T-cell (primary cell): Measurements from ENCODE around the gene STK16. TPM values are rescaled to one million over a fixed set of nuclear protein-coding genes. Genes with fewer than 3 reads are reported as not detected.

Experiments
- ATAC-seq, 4 experiments: fragments of 200-7000 bp in 3 of 4; fragments of 150-1000 bp in 1 of 4; cut with Tn5 transposase; replicated peaks in 1 of 4; 1 replicate in 3 of 4; 2 replicates in 1 of 4; pipeline ENCODE4 v1.10.0; 2021; ENCODE audit warnings: moderate library complexity in 3 of 4, mild to moderate bottlenecking in 2 of 4, moderate number of reproducible peaks in 1 of 4
- CTCF ChIA-PET, 2 donors: fragments of 300-600 bp; sonication (Branson Sonifier 250); formaldehyde crosslinking; loops; one replicate each; lab custom pipeline; 2022; ENCODE audit warnings: antibody characterized with exemption in 2 of 2; lab: Charles Lee
- POLR2A ChIA-PET, 2 donors: fragments of 300-600 bp; sonication (Branson Sonifier 250); formaldehyde crosslinking; loops; one replicate each; lab custom pipeline; 2022; ENCODE audit warnings: antibody characterized with exemption in 2 of 2; lab: Charles Lee
- DNase-seq, 35 experiments: peaks; one replicate each; pipeline versions ENCODE4 v3.0.0 to v3.0.0-alpha.2; 2013 to 2023
- H3K27ac ChIP-seq: one replicate; pipeline ENCODE4 v1.5.1; 2013; ENCODE audit warnings: low read length
- H3K27me3 ChIP-seq, 2 experiments: replicated peaks in 1 of 2; 1 replicate in 1 of 2; 2 replicates in 1 of 2; pipeline versions ENCODE4 v1.6.1 to v1.7.0; 2013; ENCODE audit warnings: low read length in 1 of 2, mixed read lengths in 1 of 2; ENCODE audit not compliant: control insufficient read depth in 2 of 2, insufficient read depth in 2 of 2; ENCODE audit errors: extremely low read depth in 1 of 2
- H3K36me3 ChIP-seq, 2 donors: 1 replicate in 1 of 2; 2 replicates in 1 of 2; pipeline versions ENCODE4 v1.6.1 to v1.7.0; 2013; ENCODE audit warnings: low read length in 1 of 2; ENCODE audit not compliant: control insufficient read depth in 2 of 2, insufficient read depth in 1 of 2; ENCODE audit errors: extremely low read depth in 1 of 2
- H3K4me1 ChIP-seq, 2 experiments: 1 replicate in 1 of 2; 2 replicates in 1 of 2; pipeline versions ENCODE4 v1.6.1 to v1.7.0; 2013; ENCODE audit warnings: low read length in 2 of 2, mixed read lengths in 1 of 2; ENCODE audit not compliant: insufficient read depth in 2 of 2, control insufficient read depth in 1 of 2; ENCODE audit errors: extremely low read depth in 1 of 2
- H3K4me3 ChIP-seq, 2 donors: 1 replicate in 1 of 2; 2 replicates in 1 of 2; pipeline versions ENCODE4 v1.5.1 to v1.7.0; 2013; ENCODE audit warnings: mild to moderate bottlenecking in 2 of 2, low read length in 1 of 2, moderate library complexity in 1 of 2; ENCODE audit not compliant: control insufficient read depth in 1 of 2; ENCODE audit errors: extremely low read depth in 1 of 2
- H3K9me3 ChIP-seq: 2 replicates; pipeline ENCODE4 v1.7.0; 2013
- H3K27ac Mint-ChIP-seq, 2 donors: one replicate each; pipeline ENCODE4 v1.8.0; 2020 to 2021; ENCODE audit warnings: mild to moderate bottlenecking in 2 of 2, mixed read lengths in 2 of 2
- H3K27me3 Mint-ChIP-seq, 2 donors: one replicate each; pipeline ENCODE4 v1.8.0; 2021 to 2022; ENCODE audit warnings: mixed read lengths in 2 of 2
- H3K36me3 Mint-ChIP-seq: one replicate; pipeline ENCODE4 v1.8.0; 2021; ENCODE audit warnings: mixed read lengths
- H3K4me1 Mint-ChIP-seq, 3 donors: one replicate each; pipeline ENCODE4 v1.8.0; 2020 to 2022; ENCODE audit warnings: mixed read lengths in 3 of 3, mild to moderate bottlenecking in 1 of 3
- H3K4me3 Mint-ChIP-seq, 3 donors: one replicate each; pipeline ENCODE4 v1.8.0; 2020 to 2022; ENCODE audit warnings: mild to moderate bottlenecking in 3 of 3, mixed read lengths in 3 of 3, moderate library complexity in 3 of 3
- H3K9me3 Mint-ChIP-seq, 3 donors: one replicate each; pipeline ENCODE4 v1.8.0; 2020 to 2022; ENCODE audit warnings: mixed read lengths in 3 of 3
- WGBS: methylation state at CpG from one replicate; pipeline ENCODE4 v1.1.5; 2013; ENCODE audit warnings: missing lambda C conversion rate; ENCODE audit not compliant: insufficient coverage; 5-methylcytosine and 5-hydroxymethylcytosine counted together
- total RNA-seq, 35 experiments: library from RNA in 6 of 35; stranded (reverse) in 6 of 35; fragments of 120-200 nt in 1 of 35; gene quantifications; one replicate each; pipeline versions ENCODE4 v1.2.1 to v1.2.4 and lab custom pipeline; 2013 to 2026

The STK16 gene
- total RNA-seq, 5 donors from 2014 or later (not counting 1 experiment from before 2014, with no cell fraction given) = 19.3 to 26.6 (median 21.3) TPM

GRCh38 chr2:219207134-219207883 lies 38.0 kb upstream of the STK16 start:
- H3K4me3 Mint-ChIP-seq = peak overlapping the region; percentile 84 to 90 (median 86)
- no peaks in the 10 kb centered on the region for H3K27me3 Mint-ChIP-seq
- CTCF ChIA-PET = interaction anchor here in 1 of 2 donors (0.6 to 1.9 kb wide), 7 partner anchors 31 to 980 kb away, joined by 3 to 11 read pairs (median 6); partner anchors contain the start of gene CNPPD1
- Histone ChIP-seq H3K4me1 (peaks cover 14 to 54% of the 10 kb centered on the region in 2 experiments), H3K4me3 (peak overlapping the region; percentile 60 to 80), H3K36me3 (peaks cover 0 to 27% of the 10 kb centered on the region in 2 donors), H3K27me3 (no peaks in the 10 kb centered on the region), H3K27ac (peak overlapping the region; percentile 82), H3K9me3 (no peaks in the 10 kb centered on the region)
- peak overlapping the region; percentile 72 to 99 for H3K27ac Mint-ChIP-seq
- H3K9me3 Mint-ChIP-seq = no peaks in the 10 kb centered on the region
- H3K4me1 Mint-ChIP-seq = peaks cover 45 to 50% (median 47%) of the 10 kb centered on the region in 3 donors
- DNase-seq (peak in 1 of 35 experiments; percentile 11), ATAC-seq (no peak)
- WGBS = 35% methylated on average over 17 of the region's 22 CpGs
- H3K36me3 Mint-ChIP-seq = peaks cover 4% of the 10 kb centered on the region
- POLR2A ChIA-PET = interaction anchor here (0.6 to 1.1 kb wide), 4 partner anchors 31 to 48 kb away, joined by 3 to 9 read pairs (median 3); partner anchors contain the start of genes CNPPD1 (in 1 of the 2) and GLB1L (in 1 of the 2)

- H3K27me3 Mint-ChIP-seq = no peaks in the 10 kb centered on the region
- no peak overlapping the region for H3K4me3 ChIP-seq
- H3K36me3 ChIP-seq = peaks cover 0 to 27% of the 10 kb centered on the region in 2 donors
- peak overlapping the region; percentile 84 to 90 (median 86) for H3K4me3 Mint-ChIP-seq
- 92% methylated on average over 5 of the region's 17 CpGs for WGBS
- no peaks in the 10 kb centered on the region for H3K27me3 ChIP-seq
- H3K27ac Mint-ChIP-seq = peak overlapping the region; percentile 72 to 99
- CTCF ChIA-PET = interaction anchor here (0.5 to 1.1 kb wide), 4 partner anchors 32 to 89 kb away, joined by 3 to 4 read pairs (median 3); partner anchors contain the start of gene CNPPD1 (in 1 of the 2)
- DNase-seq (no peak), ATAC-seq (no peak)
- H3K9me3 Mint-ChIP-seq = no peaks in the 10 kb centered on the region
- H3K4me1 ChIP-seq = peaks cover 14 to 54% of the 10 kb centered on the region in 2 experiments
- no peaks in the 10 kb centered on the region for H3K9me3 ChIP-seq
- H3K27ac ChIP-seq = peak overlapping the region; percentile 15
- H3K36me3 Mint-ChIP-seq = peaks cover 4% of the 10 kb centered on the region
- peaks cover 45 to 50% (median 47%) of the 10 kb centered on the region in 3 donors for H3K4me1 Mint-ChIP-seq
- POLR2A ChIA-PET = interaction anchor here in 1 of 2 donors (0.5 to 0.6 kb wide), 2 partner anchors 49 to 312 kb away, joined by 3 read pairs; no protein-coding TSS in a partner anchor
Measured at GRCh38 chr2:219207884-219208740, 37.2 kb upstream of the STK16 start.

- Histone ChIP-seq H3K27me3 (no peaks in the 10 kb centered on the region), H3K4me3 (no peak overlapping the region), H3K4me1 (peaks cover 14 to 54% of the 10 kb centered on the region in 2 experiments), H3K27ac (peak overlapping the region; percentile 49), H3K36me3 (peaks cover 0 to 29% of the 10 kb centered on the region in 2 donors), H3K9me3 (no peaks in the 10 kb centered on the region)
- Mint-ChIP-seq H3K27ac (peak overlapping the region; percentile 72 to 99), H3K4me1 (peaks cover 45 to 50% (median 47%) of the 10 kb centered on the region in 3 donors), H3K9me3 (no peaks in the 10 kb centered on the region), H3K4me3 (peak overlapping the region in 2 of 3 donors; percentile 9 to 39), H3K36me3 (peaks cover 7% of the 10 kb centered on the region), H3K27me3 (no peaks in the 10 kb centered on the region)
- WGBS = 72% methylated on average over 8 of the region's 18 CpGs
- ATAC-seq (no peak), DNase-seq (no peak)
- CTCF ChIA-PET = interaction anchor here in 1 of 2 donors (1.0 kb wide), 1 partner anchor 50 kb away, joined by 4 read pairs; no protein-coding TSS in a partner anchor
- POLR2A ChIA-PET = interaction anchor here in 1 of 2 donors (1.1 kb wide), 1 partner anchor 28 kb away, joined by 3 read pairs; no protein-coding TSS in a partner anchor
Measured at GRCh38 chr2:219209236-219210195, 35.8 kb upstream of the STK16 start.

- H3K9me3 Mint-ChIP-seq = no peaks in the 10 kb centered on the region
- POLR2A ChIA-PET = interaction anchor here in 1 of 2 donors (0.8 kb wide), 1 partner anchor 51 kb away, joined by 3 read pairs; no protein-coding TSS in a partner anchor
- Histone ChIP-seq H3K27ac (peak overlapping the region; percentile 61), H3K4me1 (peaks cover 14 to 54% of the 10 kb centered on the region in 2 experiments), H3K27me3 (no peaks in the 10 kb centered on the region), H3K4me3 (no peak overlapping the region), H3K9me3 (no peaks in the 10 kb centered on the region), H3K36me3 (peaks cover 0 to 29% of the 10 kb centered on the region in 2 donors)
- H3K27ac Mint-ChIP-seq = peak overlapping the region; percentile 85 to 99
- H3K4me3 Mint-ChIP-seq = no peak overlapping the region
- H3K27me3 Mint-ChIP-seq = no peaks in the 10 kb centered on the region
- peaks cover 7% of the 10 kb centered on the region for H3K36me3 Mint-ChIP-seq
- no peak for DNase-seq
- CTCF ChIA-PET = interaction anchor here in 1 of 2 donors (1.5 to 2.2 kb wide), 2 partner anchors 34 to 51 kb away, joined by 26 to 39 read pairs; partner anchors contain the start of genes CNPPD1 and NHEJ1
- no peak for ATAC-seq
- H3K4me1 Mint-ChIP-seq = peaks cover 45 to 50% (median 47%) of the 10 kb centered on the region in 3 donors
- WGBS = 93% methylated on average over 18 of the region's 24 CpGs
Measured at GRCh38 chr2:219210196-219210885, 34.9 kb upstream of the STK16 start.

GRCh38 chr2:219210886-219211362 lies 34.4 kb upstream of the STK16 start:
- Mint-ChIP-seq H3K4me3 (peak overlapping the region; percentile 8 to 66 (median 61)), H3K9me3 (no peaks in the 10 kb centered on the region), H3K4me1 (peaks cover 44 to 49% (median 47%) of the 10 kb centered on the region in 3 donors), H3K27ac (peak overlapping the region; percentile 96 to 98), H3K36me3 (peaks cover 7% of the 10 kb centered on the region), H3K27me3 (no peaks in the 10 kb centered on the region)
- DNase-seq (no peak), ATAC-seq (no peak)
- CTCF ChIA-PET = interaction anchor here (0.6 to 2.2 kb wide), 21 partner anchors 17 to 111 kb away, joined by 3 to 39 read pairs (median 5); partner anchors contain the start of genes SLC23A3 (in 2 of the 2), ANKZF1 (in 1 of the 2), CNPPD1 (in 1 of the 2) and DNAJB2 (in 1 of the 2)
- Histone ChIP-seq H3K9me3 (no peaks in the 10 kb centered on the region), H3K4me1 (peaks cover 14 to 51% of the 10 kb centered on the region in 2 experiments), H3K4me3 (peak overlapping the region in 1 of 2 donors; percentile 2), H3K27me3 (no peaks in the 10 kb centered on the region), H3K36me3 (peaks cover 0 to 29% of the 10 kb centered on the region in 2 donors), H3K27ac (peak overlapping the region; percentile 61)
- 100% methylated on average over 2 of the region's 9 CpGs for WGBS
- POLR2A ChIA-PET = interaction anchor here (0.6 to 1.2 kb wide), 3 partner anchors 23 to 51 kb away, joined by 3 to 12 read pairs (median 3); no protein-coding TSS in a partner anchor
